Brain microvascular endothelial cell (primary cell): ENCODE results near the gene ADCK1.

Experiments
- DNase-seq: peaks from one replicate; pipeline ENCODE4 v3.0.0-alpha.2; 2020
- H3K27ac ChIP-seq: fragments of 250-450 bp; sonication (Bioruptor Pico); 2 replicates; pipeline ENCODE4 v1.5.1; 2020; ENCODE audit warnings: mild to moderate bottlenecking, moderate library complexity
- H3K27me3 ChIP-seq: fragments of 250-450 bp; sonication (Bioruptor Pico); replicated peaks from 2 replicates; pipeline ENCODE4 v1.5.1; 2020; ENCODE audit warnings: mild to moderate bottlenecking
- H3K36me3 ChIP-seq: fragments of 250-450 bp; sonication (Bioruptor Pico); replicated peaks from 2 replicates; pipeline ENCODE4 v1.5.1; 2020; ENCODE audit warnings: mild to moderate bottlenecking
- H3K4me3 ChIP-seq: 2 replicates; pipeline ENCODE4 v1.5.1; 2011; ENCODE audit warnings: low read depth, mild to moderate bottlenecking, control low read depth, low read length, moderate library complexity
- CTCF ChIP-seq: IDR thresholded peaks from 2 replicates; pipeline ENCODE4 v1.5.1; 2011; ENCODE audit warnings: low read depth, mild to moderate bottlenecking, moderate library complexity, low read length, control low read depth, inconsistent platforms; ENCODE audit errors: missing control alignments
- in situ Hi-C: cut with HindIII; loops from 2 replicates; pipeline ENCODE4 v1.10.0; 2017; ENCODE audit warnings: low sequenced_read_pairs, low pct_ligation_motif_present

ADCK1 gene

GRCh38 chr14:77903937-77904617 is 104.2 kb downstream of the ADCK1 start:
- in situ Hi-C loops, result no loop called here

GRCh38 chr14:77906446-77906845 is 106.5 kb downstream of the ADCK1 start:
- Histone ChIP-seq H3K4me3 (no peak overlapping the region), H3K36me3 (no peaks in the 10 kb centered on the region), H3K27ac (no peak overlapping the region), H3K27me3 (no peaks in the 10 kb centered on the region)
- no peak for DNase-seq
- no peak for TF ChIP-seq CTCF
- in situ Hi-C loops, result no loop called here

More at GRCh38 chr14:77903937-77904617, 104.2 kb downstream of the ADCK1 start:
- DNase-seq, result no peak
- Histone ChIP-seq H3K36me3 (no peaks in the 10 kb centered on the region), H3K4me3 (no peak overlapping the region), H3K27me3 (no peaks in the 10 kb centered on the region), H3K27ac (no peak overlapping the region)
- TF ChIP-seq CTCF, result no peak

GRCh38 chr14:77908847-77909246 is 108.9 kb downstream of the ADCK1 start:
- H3K27ac ChIP-seq, result no peak overlapping the region
- no peak for TF ChIP-seq CTCF

DNA sequence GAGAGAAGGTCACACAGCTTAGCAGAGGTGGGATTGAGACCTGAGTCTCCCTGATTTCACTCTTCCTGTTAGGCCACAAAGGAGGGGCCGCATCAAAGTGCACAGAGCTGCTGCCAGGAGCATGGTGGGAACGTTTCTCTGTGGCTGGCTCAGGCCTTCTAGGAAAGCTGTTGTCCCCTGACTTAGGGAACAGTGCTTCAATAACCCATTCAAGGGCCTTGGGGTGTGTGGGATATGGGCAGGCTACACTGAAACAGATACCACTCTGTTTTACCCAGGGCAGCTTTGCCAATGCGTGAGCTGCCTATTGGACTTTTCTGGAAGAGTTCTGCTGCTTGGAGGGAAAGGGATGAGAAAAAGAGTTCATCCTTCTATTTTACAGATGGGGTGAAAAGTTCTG is 110.0 kb downstream of the ADCK1 start:
- DNase-seq, result no peak
- H3K4me3 ChIP-seq, result no peak overlapping the region
- no peak for TF ChIP-seq CTCF
- no peaks in the 10 kb centered on the region for H3K36me3 ChIP-seq
- no peaks in the 10 kb centered on the region for H3K27me3 ChIP-seq
- in situ Hi-C loops, result no loop called here
- no peak overlapping the region for H3K27ac ChIP-seq

More at GRCh38 chr14:77908847-77909246, 108.9 kb downstream of the ADCK1 start:
- in situ Hi-C loops, result no loop called here
- DNase-seq, result no peak
- no peaks in the 10 kb centered on the region for H3K27me3 ChIP-seq
- H3K36me3 ChIP-seq, result no peaks in the 10 kb centered on the region
- no peak overlapping the region for H3K4me3 ChIP-seq

DNA sequence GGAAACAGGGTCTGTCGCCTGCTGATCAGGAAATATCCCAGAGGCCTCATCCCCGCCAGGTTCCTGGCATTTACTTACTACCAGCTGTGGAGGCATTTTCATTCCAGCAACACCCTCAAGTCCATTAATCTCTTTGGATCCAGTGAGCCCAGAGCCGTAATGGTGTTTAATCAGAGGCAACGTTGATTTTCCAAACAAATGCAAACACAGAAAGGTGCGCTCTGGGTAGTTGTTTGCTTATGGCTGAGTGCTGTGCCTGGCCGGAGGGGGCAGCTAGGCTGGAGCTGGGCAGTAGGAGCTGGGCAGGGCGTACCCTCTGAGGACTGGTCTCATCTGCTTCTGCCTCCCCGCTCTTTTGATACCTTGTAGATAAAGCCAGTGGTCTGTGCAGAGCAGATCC is 110.6 kb downstream of the ADCK1 start:
- in situ Hi-C loops, result no loop called here
- no peak overlapping the region for H3K27ac ChIP-seq
- no peaks in the 10 kb centered on the region for H3K36me3 ChIP-seq
- TF ChIP-seq CTCF, result no peak
- H3K27me3 ChIP-seq, result no peaks in the 10 kb centered on the region
- no peak overlapping the region for H3K4me3 ChIP-seq
- DNase-seq, result no peak

- in situ Hi-C loops, result no loop called here
- no peak for DNase-seq
- Histone ChIP-seq H3K27me3 (no peaks in the 10 kb centered on the region), H3K27ac (no peak overlapping the region), H3K4me3 (no peak overlapping the region), H3K36me3 (no peaks in the 10 kb centered on the region)
- no peak for TF ChIP-seq CTCF
These were observed 111.4 kb downstream of the ADCK1 start for GRCh38 chr14:77911356-77911755.
